HG03066 (cell line): ENCODE measurements around the gene TLNRD1.

Source experiments
- ATAC-seq: cut with Tn5 transposase; IDR thresholded peaks from one replicate; pipeline ENCODE4 v1.9.1; 2021; ENCODE audit warnings: low read depth; ENCODE audit not compliant: unreplicated experiment

TLNRD1 gene

GRCh38 chr15:81024936-81025335 lies 24.2 kb downstream of the TLNRD1 start:
- no peak for ATAC-seq

GRCh38 chr15:81025721-81026370 lies 25.1 kb downstream of the TLNRD1 start:
- ATAC-seq: no peak

GRCh38 chr15:81026836-81027599 lies 26.3 kb downstream of the TLNRD1 start:
- ATAC-seq: no peak

- ATAC-seq: no peak
These were observed 28.9 kb downstream of the TLNRD1 start for GRCh38 chr15:81029414-81030300.

GRCh38 chr15:81030301-81030750 lies 29.6 kb downstream of the TLNRD1 start:
- no peak for ATAC-seq

GRCh38 chr15:81031203-81031602 lies 30.5 kb downstream of the TLNRD1 start:
- ATAC-seq: no peak

- no peak for ATAC-seq
These were observed 31.6 kb downstream of the TLNRD1 start for GRCh38 chr15:81032355-81032754.

- ATAC-seq: no peak
These were observed 32.1 kb downstream of the TLNRD1 start for GRCh38 chr15:81032818-81033217.

- ATAC-seq: no peak
These were observed 32.8 kb downstream of the TLNRD1 start for GRCh38 chr15:81033508-81033907.

GRCh38 chr15:81037952-81038743 lies 37.4 kb downstream of the TLNRD1 start:
- no peak for ATAC-seq

- ATAC-seq: no peak
These were observed 38.4 kb downstream of the TLNRD1 start for GRCh38 chr15:81038975-81039607.

GRCh38 chr15:81040757-81041156 lies 40.0 kb downstream of the TLNRD1 start:
- no peak for ATAC-seq

- ATAC-seq: no peak
These were observed 42.7 kb downstream of the TLNRD1 start for GRCh38 chr15:81043281-81043934.

GRCh38 chr15:81043935-81044575 lies 43.3 kb downstream of the TLNRD1 start:
- ATAC-seq: no peak

- no peak for ATAC-seq
These were observed 45.6 kb downstream of the TLNRD1 start for GRCh38 chr15:81046290-81046689.

GRCh38 chr15:81047928-81048327 lies 47.2 kb downstream of the TLNRD1 start:
- ATAC-seq: no peak

GRCh38 chr15:81049835-81050234 lies 49.1 kb downstream of the TLNRD1 start:
- no peak for ATAC-seq

- ATAC-seq: no peak
These were observed 49.5 kb downstream of the TLNRD1 start for GRCh38 chr15:81050259-81050658.

- no peak for ATAC-seq
These were observed 50.1 kb downstream of the TLNRD1 start for GRCh38 chr15:81050805-81051204.
